Trophoblast cell (in vitro differentiated cells and primary cell): ENCODE results near the gene HECW1.

Source experiments
- DNase-seq, 2 donors: peaks; one replicate each; pipeline ENCODE4 v3.0.0-alpha.2; 2016
- H2AFZ ChIP-seq: 2 replicates; pipeline ENCODE4 v1.6.1; 2013; ENCODE audit warnings: low read length, moderate library complexity, mild to moderate bottlenecking; ENCODE audit not compliant: insufficient read depth, poor library complexity
- H2AK5ac ChIP-seq: 2 replicates; pipeline ENCODE4 v1.6.1; 2013; ENCODE audit warnings: mild to moderate bottlenecking, low read length
- H2BK120ac ChIP-seq: 2 replicates; pipeline ENCODE4 v1.6.1; 2013; ENCODE audit warnings: low read length, mild to moderate bottlenecking, moderate library complexity; ENCODE audit not compliant: insufficient read depth, poor library complexity
- H2BK12ac ChIP-seq: 2 replicates; pipeline ENCODE4 v1.6.1; 2013; ENCODE audit warnings: mild to moderate bottlenecking, low read length, moderate library complexity
- H2BK5ac ChIP-seq: 2 replicates; pipeline ENCODE4 v1.6.1; 2013; ENCODE audit warnings: low read length, low read depth, moderate library complexity, mild to moderate bottlenecking; ENCODE audit not compliant: poor library complexity
- H3K14ac ChIP-seq: 2 replicates; pipeline ENCODE4 v1.6.1; 2013; ENCODE audit warnings: mild to moderate bottlenecking, low read length
- H3K18ac ChIP-seq: 2 replicates; pipeline ENCODE4 v1.6.1; 2013; ENCODE audit warnings: mild to moderate bottlenecking, low read length
- H3K23ac ChIP-seq: 2 replicates; pipeline ENCODE4 v1.6.1; 2013; ENCODE audit warnings: low read length
- H3K27ac ChIP-seq: 2 replicates; pipeline ENCODE4 v1.5.1; 2013; ENCODE audit warnings: low read depth, mild to moderate bottlenecking, inconsistent platforms, low read length, moderate library complexity
- H3K27me3 ChIP-seq: 2 replicates; pipeline ENCODE4 v1.6.1; 2013; ENCODE audit warnings: inconsistent platforms, mild to moderate bottlenecking, low read length, moderate library complexity; ENCODE audit not compliant: insufficient read depth
- H3K36me3 ChIP-seq, 2 experiments: 1 replicate in 1 of 2; 2 replicates in 1 of 2; pipeline ENCODE4 v1.6.1; 2013; ENCODE audit warnings: low read length in 2 of 2, mild to moderate bottlenecking in 2 of 2, moderate library complexity in 1 of 2; ENCODE audit not compliant: insufficient read depth in 2 of 2, control insufficient read depth in 1 of 2
- H3K4ac ChIP-seq: 2 replicates; pipeline ENCODE4 v1.6.1; 2013; ENCODE audit warnings: low read depth, mild to moderate bottlenecking, low read length, moderate library complexity
- H3K4me1 ChIP-seq, 2 experiments: 1 replicate in 1 of 2; 2 replicates in 1 of 2; pipeline ENCODE4 v1.6.1; 2013; ENCODE audit warnings: low read length in 2 of 2, mild to moderate bottlenecking in 2 of 2, moderate library complexity in 1 of 2; ENCODE audit not compliant: insufficient read depth in 2 of 2, control insufficient read depth in 1 of 2
- H3K4me2 ChIP-seq: 2 replicates; pipeline ENCODE4 v1.6.1; 2013; ENCODE audit warnings: inconsistent platforms, mild to moderate bottlenecking, low read length, moderate library complexity
- H3K4me3 ChIP-seq: 2 replicates; pipeline ENCODE4 v1.5.1; 2013; ENCODE audit warnings: mild to moderate bottlenecking, low read depth, low read length, inconsistent platforms
- H3K79me1 ChIP-seq: one replicate; pipeline ENCODE4 v1.6.1; 2013; ENCODE audit warnings: low read length
- H3K79me2 ChIP-seq: 2 replicates; pipeline ENCODE4 v1.6.1; 2013; ENCODE audit warnings: low read length, mild to moderate bottlenecking; ENCODE audit not compliant: control insufficient read depth, insufficient read depth, poor library complexity
- H3K9ac ChIP-seq: 2 replicates; pipeline ENCODE4 v1.6.1; 2013; ENCODE audit warnings: mild to moderate bottlenecking, low read length
- H3K9me3 ChIP-seq: 2 replicates; pipeline ENCODE4 v1.6.1; 2013; ENCODE audit warnings: low read depth, mild to moderate bottlenecking, control low read depth, inconsistent platforms, low read length; ENCODE audit not compliant: insufficient read depth
- H4K12ac ChIP-seq: 2 replicates; pipeline ENCODE4 v1.6.1; 2013; ENCODE audit warnings: low read depth, mild to moderate bottlenecking, low read length, moderate library complexity
- H4K8ac ChIP-seq: 2 replicates; pipeline ENCODE4 v1.6.1; 2013; ENCODE audit warnings: low read depth, mild to moderate bottlenecking, low read length, moderate library complexity
- H4K91ac ChIP-seq: one replicate; pipeline ENCODE4 v1.6.1; 2013; ENCODE audit warnings: low read depth, mild to moderate bottlenecking, low read length, moderate library complexity
- WGBS: extraction: QIAGEN DNeasy Blood & Tissue Kit; methylation state at CpG from one replicate; pipeline ENCODE4 v1.1.7; 2013; ENCODE audit warnings: missing lambda C conversion rate; ENCODE audit not compliant: insufficient read length, insufficient coverage; ENCODE audit errors: extremely low coverage; 5-methylcytosine and 5-hydroxymethylcytosine counted together

HECW1 gene

DNA sequence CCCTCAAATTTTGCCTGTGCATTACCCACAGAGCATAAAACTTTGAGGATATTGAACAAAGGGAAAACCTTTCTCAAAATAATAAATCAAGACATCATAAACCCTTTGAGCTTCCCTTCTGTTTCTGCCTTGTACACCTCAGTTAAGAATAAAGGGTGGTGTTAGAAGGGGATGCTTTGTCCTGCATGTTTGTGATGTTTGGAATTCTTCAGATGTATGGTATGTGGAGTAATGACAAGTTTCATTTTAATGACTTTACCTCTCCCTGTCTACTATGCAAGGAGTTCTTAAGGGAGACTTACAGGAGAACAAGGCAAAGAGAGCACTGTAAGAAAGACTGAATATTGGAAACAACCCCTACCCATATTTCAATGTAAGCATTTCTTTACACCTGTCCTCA lies 99.2 kb downstream of the HECW1 start:
- H2BK120ac ChIP-seq: peak overlapping the region; percentile 35
- no peak overlapping the region for H2BK12ac ChIP-seq
- no peaks in the 10 kb centered on the region for H3K4me1 ChIP-seq
- no peak overlapping the region for H3K18ac ChIP-seq
- no peak overlapping the region for H3K4me2 ChIP-seq
- H3K23ac ChIP-seq: no peak overlapping the region
- H2BK5ac ChIP-seq: no peak overlapping the region
- H3K14ac ChIP-seq: no peak overlapping the region
- no peaks in the 10 kb centered on the region for H3K79me2 ChIP-seq
- H4K12ac ChIP-seq: no peak overlapping the region
- no peaks in the 10 kb centered on the region for H3K27me3 ChIP-seq
- no peaks in the 10 kb centered on the region for H3K36me3 ChIP-seq
- H3K27ac ChIP-seq: no peak overlapping the region
- H2AK5ac ChIP-seq: no peak overlapping the region
- H2AFZ ChIP-seq: no peak overlapping the region
- no peak overlapping the region for H4K91ac ChIP-seq
- H3K9ac ChIP-seq: no peak overlapping the region
- peaks cover 2% of the 10 kb centered on the region for H3K79me1 ChIP-seq
- no peak overlapping the region for H4K8ac ChIP-seq
- DNase-seq: peak in 1 of 2 donors; percentile 56
- no peaks in the 10 kb centered on the region for H3K9me3 ChIP-seq
- no peak overlapping the region for H3K4ac ChIP-seq
- no peak overlapping the region for H3K4me3 ChIP-seq

DNA sequence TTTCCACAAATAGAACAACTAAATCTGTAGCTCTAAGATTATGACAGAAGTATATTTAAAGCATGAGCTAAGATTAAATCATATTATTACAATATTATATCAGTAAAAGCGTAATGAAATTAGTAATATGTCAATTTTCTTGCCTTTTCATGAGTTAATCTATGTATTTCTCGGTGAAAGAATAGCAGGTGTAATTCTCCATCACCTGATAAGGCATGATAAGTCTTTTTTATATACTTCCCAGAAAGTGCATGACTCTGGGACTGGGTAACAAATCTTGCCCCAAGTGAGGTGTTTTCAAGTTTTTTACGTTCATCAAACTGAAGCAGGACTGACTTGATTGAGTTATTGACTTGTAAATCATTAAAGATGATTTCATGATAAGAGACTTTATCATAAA lies 100.5 kb downstream of the HECW1 start:
- Histone ChIP-seq H3K23ac (no peak overlapping the region), H3K36me3 (no peaks in the 10 kb centered on the region)

DNA sequence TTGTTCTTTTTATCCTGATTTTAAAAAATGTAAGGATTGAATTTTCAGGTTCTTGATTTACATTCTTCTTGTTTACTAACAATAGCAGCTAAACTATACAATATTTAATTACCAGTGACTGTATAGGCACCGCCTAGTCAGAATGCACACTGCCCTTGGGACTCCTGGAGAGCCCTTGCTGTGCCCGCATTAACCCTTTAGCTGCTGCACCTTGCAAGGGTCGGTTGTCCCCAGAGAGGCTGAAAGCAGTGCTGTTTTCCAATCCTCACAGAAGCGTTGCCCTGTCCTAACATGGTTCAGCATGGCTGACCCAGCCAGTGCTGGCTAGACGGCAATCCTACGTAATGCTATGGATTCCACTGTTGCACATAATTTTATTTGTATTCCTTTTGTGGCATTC lies 102.6 kb downstream of the HECW1 start:
- Histone ChIP-seq H3K4me1 (no peaks in the 10 kb centered on the region), H3K14ac (no peak overlapping the region), H4K91ac (no peak overlapping the region), H3K36me3 (no peaks in the 10 kb centered on the region), H2BK12ac (no peak overlapping the region), H2BK120ac (no peak overlapping the region), H3K27me3 (no peaks in the 10 kb centered on the region), H3K23ac (no peak overlapping the region), H3K79me2 (no peaks in the 10 kb centered on the region), H3K4me3 (no peak overlapping the region), H3K4ac (no peak overlapping the region), H3K9me3 (no peaks in the 10 kb centered on the region), H4K12ac (no peak overlapping the region), H2AFZ (no peak overlapping the region), H3K27ac (no peak overlapping the region), H2AK5ac (no peak overlapping the region), H4K8ac (no peak overlapping the region), H3K18ac (no peak overlapping the region), H3K4me2 (no peak overlapping the region), H3K79me1 (peaks cover 2% of the 10 kb centered on the region), H3K9ac (no peak overlapping the region), H2BK5ac (no peak overlapping the region)
- no CpG with 5 or more reads among the region's 6 CpGs for WGBS
- no peak for DNase-seq

More for the DNA sequence above, 100.5 kb downstream of the HECW1 start:
- Histone ChIP-seq H3K4me3 (no peak overlapping the region), H2AK5ac (no peak overlapping the region), H3K14ac (no peak overlapping the region), H2AFZ (no peak overlapping the region), H2BK5ac (no peak overlapping the region), H3K27me3 (no peaks in the 10 kb centered on the region), H3K4me1 (no peaks in the 10 kb centered on the region), H4K91ac (no peak overlapping the region), H2BK120ac (no peak overlapping the region), H3K4ac (no peak overlapping the region), H4K8ac (no peak overlapping the region), H3K4me2 (no peak overlapping the region), H2BK12ac (no peak overlapping the region), H3K79me2 (no peaks in the 10 kb centered on the region), H3K18ac (no peak overlapping the region), H3K9me3 (no peaks in the 10 kb centered on the region), H3K79me1 (peaks cover 2% of the 10 kb centered on the region), H3K27ac (no peak overlapping the region), H3K9ac (no peak overlapping the region), H4K12ac (no peak overlapping the region)
- DNase-seq: no peak
- WGBS: no CpG with 5 or more reads among the region's 3 CpGs

DNA sequence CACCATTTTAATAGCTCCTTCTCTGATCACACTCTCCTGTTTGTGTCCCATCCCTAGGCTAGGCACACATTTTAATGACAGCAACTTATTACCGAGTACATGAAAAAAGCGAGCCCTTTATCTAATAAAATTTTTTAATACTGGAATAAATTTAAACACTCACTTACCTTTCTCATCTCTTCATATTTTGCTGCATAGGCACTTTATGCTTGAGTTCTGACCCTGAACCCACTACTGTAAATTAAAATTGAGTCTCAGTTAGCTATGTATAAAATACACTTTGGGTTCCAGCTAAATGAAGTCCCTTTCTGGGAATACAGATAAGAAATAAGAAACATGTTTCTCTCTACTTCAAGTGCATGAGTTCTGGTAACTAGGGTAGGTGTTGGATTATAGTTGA lies 104.6 kb downstream of the HECW1 start:
- no peak for DNase-seq
- no peak overlapping the region for H2AK5ac ChIP-seq
- no CpG with 5 or more reads among the region's 2 CpGs for WGBS
- no peak overlapping the region for H3K23ac ChIP-seq
- H3K79me2 ChIP-seq: no peaks in the 10 kb centered on the region
- no peak overlapping the region for H3K9ac ChIP-seq
- H3K79me1 ChIP-seq: no peaks in the 10 kb centered on the region
- H3K14ac ChIP-seq: no peak overlapping the region
- no peak overlapping the region for H3K4ac ChIP-seq
- H4K91ac ChIP-seq: no peak overlapping the region
- no peaks in the 10 kb centered on the region for H3K36me3 ChIP-seq
- no peak overlapping the region for H2BK120ac ChIP-seq
- H3K18ac ChIP-seq: no peak overlapping the region
- no peak overlapping the region for H4K12ac ChIP-seq
- no peak overlapping the region for H4K8ac ChIP-seq
- H3K4me3 ChIP-seq: no peak overlapping the region
- no peaks in the 10 kb centered on the region for H3K4me1 ChIP-seq
- H2BK5ac ChIP-seq: no peak overlapping the region
- H3K9me3 ChIP-seq: no peaks in the 10 kb centered on the region
- H3K27me3 ChIP-seq: no peaks in the 10 kb centered on the region
- H2AFZ ChIP-seq: no peak overlapping the region
- H3K4me2 ChIP-seq: no peak overlapping the region
- no peak overlapping the region for H2BK12ac ChIP-seq
- H3K27ac ChIP-seq: no peak overlapping the region
